ENCODE results near the gene COBL.

Gene COBL

GRCh38 chr7:51256209-51256781, 60.3 kb downstream of the COBL start:
- TF ChIP-seq REST (IDR thresholded peaks at IDR 0.05; ENCODE audit: insufficient read depth in 1 of 2, low read depth in 2 of 2, low read length in 2 of 2), result no peak
- TF ChIP-seq FOXP2 (optimal IDR thresholded peaks at IDR 0.05; ENCODE audit: borderline replicate concordance, extremely low read depth, extremely low read length, insufficient read depth), result no peak
- no peak for TF ChIP-seq SIN3A (IDR thresholded peaks at IDR 0.05; ENCODE audit: borderline replicate concordance, insufficient read depth, low read length)
- TF ChIP-seq POLR2AphosphoS5 (IDR thresholded peaks at IDR 0.05; ENCODE audit: low read depth, low read length), result no peak
- no peak for TF ChIP-seq TAF1 (IDR thresholded peaks at IDR 0.05; ENCODE audit: borderline replicate concordance, insufficient read depth, low read length)

GRCh38 chr7:51255536-51256208, 60.9 kb downstream of the COBL start:
- TF ChIP-seq REST (IDR thresholded peaks at IDR 0.05; ENCODE audit: insufficient read depth in 1 of 2, low read depth in 2 of 2, low read length in 2 of 2), result no peak
- TF ChIP-seq TAF1 (IDR thresholded peaks at IDR 0.05; ENCODE audit: borderline replicate concordance, insufficient read depth, low read length), result no peak

GRCh38 chr7:51255036-51255435, 61.6 kb downstream of the COBL start:
- TF ChIP-seq TAF1 (IDR thresholded peaks at IDR 0.05; ENCODE audit: borderline replicate concordance, insufficient read depth, low read length) (no peak), REST (IDR thresholded peaks at IDR 0.05; ENCODE audit: insufficient read depth in 1 of 2, low read depth in 2 of 2, low read length in 2 of 2) (no peak), SIN3A (IDR thresholded peaks at IDR 0.05; ENCODE audit: borderline replicate concordance, insufficient read depth, low read length) (no peak), FOXP2 (optimal IDR thresholded peaks at IDR 0.05; ENCODE audit: borderline replicate concordance, extremely low read depth, extremely low read length, insufficient read depth) (no peak)

GRCh38 chr7:51253157-51253556, 63.5 kb downstream of the COBL start:
- TF ChIP-seq POLR2AphosphoS5 (IDR thresholded peaks at IDR 0.05; ENCODE audit: low read depth, low read length) (no peak), REST (IDR thresholded peaks at IDR 0.05; ENCODE audit: insufficient read depth in 1 of 2, low read depth in 2 of 2, low read length in 2 of 2) (no peak), TAF1 (IDR thresholded peaks at IDR 0.05; ENCODE audit: borderline replicate concordance, insufficient read depth, low read length) (no peak), FOXP2 (optimal IDR thresholded peaks at IDR 0.05; ENCODE audit: borderline replicate concordance, extremely low read depth, extremely low read length, insufficient read depth) (no peak), SIN3A (IDR thresholded peaks at IDR 0.05; ENCODE audit: borderline replicate concordance, insufficient read depth, low read length) (no peak)

- no peak for TF ChIP-seq FOXP2 (optimal IDR thresholded peaks at IDR 0.05; ENCODE audit: borderline replicate concordance, extremely low read depth, extremely low read length, insufficient read depth)
- no peak for TF ChIP-seq POLR2AphosphoS5 (IDR thresholded peaks at IDR 0.05; ENCODE audit: low read depth, low read length)
- TF ChIP-seq TAF1 (IDR thresholded peaks at IDR 0.05; ENCODE audit: borderline replicate concordance, insufficient read depth, low read length), result no peak
- TF ChIP-seq SIN3A (IDR thresholded peaks at IDR 0.05; ENCODE audit: borderline replicate concordance, insufficient read depth, low read length), result no peak
- TF ChIP-seq REST (IDR thresholded peaks at IDR 0.05; ENCODE audit: insufficient read depth in 1 of 2, low read depth in 2 of 2, low read length in 2 of 2), result no peak
Measured at GRCh38 chr7:51251290-51251689, 65.3 kb downstream of the COBL start.

Data from PFSK-1 (cell line).